ENCODE measurements around the gene HINT3.
"Not testable (repeated sequence)": the region's sequence is repeated elsewhere in the genome, so short reads cannot be mapped to it uniquely, and the experiment has no call there.

HINT3 gene

GRCh38 chr6:125963817-125964216 is 7.2 kb downstream of the HINT3 start:
- DNase-seq = no peak

GRCh38 chr6:125966569-125966968 is 10.0 kb downstream of the HINT3 start:
- DNase-seq = no peak

GRCh38 chr6:125968493-125968892 is 11.9 kb downstream of the HINT3 start:
- no peak for DNase-seq

GRCh38 chr6:125970760-125971159 is 14.2 kb downstream of the HINT3 start:
- no peak for DNase-seq

- not testable (repeated sequence) for DNase-seq
These were observed 15.9 kb downstream of the HINT3 start for GRCh38 chr6:125972478-125972877.

GRCh38 chr6:125974214-125974866 is 17.8 kb downstream of the HINT3 start:
- no peak for DNase-seq

GRCh38 chr6:125979101-125979500 is 22.5 kb downstream of the HINT3 start:
- no peak for DNase-seq

- DNase-seq = no peak
These were observed 25.1 kb downstream of the HINT3 start for GRCh38 chr6:125981571-125982185.

GRCh38 chr6:125983246-125983945 is 26.8 kb downstream of the HINT3 start:
- no peak for DNase-seq

GRCh38 chr6:125984311-125984710 is 27.7 kb downstream of the HINT3 start:
- DNase-seq = no peak

- no peak for DNase-seq
These were observed 29.0 kb downstream of the HINT3 start for GRCh38 chr6:125985522-125985921.

- no peak for DNase-seq
These were observed 29.4 kb downstream of the HINT3 start for GRCh38 chr6:125985979-125986300.

- DNase-seq = peak; percentile 76
These were observed 29.9 kb downstream of the HINT3 start, which contains the start of gene TRMT11 for GRCh38 chr6:125986301-125987025. TRMT11 (plus strand) TSS chr6:125986540; CDS start chr6:125986551, 11 bp downstream.

- no peak for DNase-seq
These were observed 30.6 kb downstream of the HINT3 start for GRCh38 chr6:125987026-125987617.

- DNase-seq = no peak
These were observed 31.7 kb downstream of the HINT3 start for GRCh38 chr6:125988280-125988679.

- no peak for DNase-seq
These were observed 33.1 kb downstream of the HINT3 start for GRCh38 chr6:125989631-125990030.

- DNase-seq = no peak
These were observed 35.1 kb downstream of the HINT3 start for GRCh38 chr6:125991653-125992052.

- no peak for DNase-seq
These were observed 38.3 kb downstream of the HINT3 start for GRCh38 chr6:125994670-125995488.

GRCh38 chr6:125995972-125996580 is 39.5 kb downstream of the HINT3 start:
- DNase-seq = peak; percentile 60

GRCh38 chr6:126002755-126003679 is 46.4 kb downstream of the HINT3 start:
- DNase-seq = no peak

- no peak for DNase-seq
These were observed 51.2 kb downstream of the HINT3 start for GRCh38 chr6:126007800-126008199.
